Endothelial cell of umbilical vein (primary cell): ENCODE data around the gene NAV2. TPM values are rescaled to one million over a fixed set of nuclear protein-coding genes. Genes with fewer than 3 reads are reported as not detected.
A peak's percentile ranks its signal among the peaks of the same experiment; 100 is the strongest.

ENCODE experiments used
- BruUV-seq: library from RNA; stranded (reverse); fragments of 400-500 nt; replicated peaks from 2 replicates; lab custom pipeline; 2021; lab: Mats Ljungman, UMichigan
- CTCF ChIA-PET: fragments of 300-600, 350-600 bp; sonication (Branson Sonifier 250); formaldehyde crosslinking; loops from one replicate; lab custom pipeline; 2021; ENCODE audit warnings: antibody characterized with exemption, inconsistent platforms; lab: Charles Lee
- POLR2A ChIA-PET: fragments of 300-600, 350-600 bp; sonication (Branson Sonifier 250); formaldehyde crosslinking; loops from one replicate; lab custom pipeline; 2021; ENCODE audit warnings: antibody characterized with exemption, inconsistent platforms; lab: Charles Lee
- DNase-seq: peaks from one replicate; pipeline ENCODE4 v3.0.0-alpha.2; 2011; ENCODE audit warnings: low read depth, low spot score
- FAIRE-seq: peaks from 2 replicates; lab custom pipeline; 2011; peaks lifted over from hg19 to GRCh38; lab: Jason Lieb, UNC
- H2AFZ ChIP-seq: 2 replicates; pipeline ENCODE4 v1.6.0; 2012; ENCODE audit warnings: low read depth, low read length, control low read depth, inconsistent platforms
- H3K27ac ChIP-seq: 2 replicates; pipeline ENCODE4 v1.5.1; 2011; ENCODE audit warnings: low read depth, mild to moderate bottlenecking, control low read depth, low read length, moderate library complexity; ENCODE audit not compliant: insufficient read depth
- H3K27me3 ChIP-seq, 2 experiments: 2 replicates each; pipeline versions ENCODE4 v1.6.0 to v1.6.1; 2011; ENCODE audit warnings: low read length in 2 of 2, mixed read lengths in 1 of 2; ENCODE audit not compliant: control insufficient read depth in 2 of 2, insufficient read depth in 2 of 2
- H3K36me3 ChIP-seq, 2 experiments: 2 replicates in 1 of 2; 3 replicates in 1 of 2; pipeline ENCODE4 v1.5.1; 2011; ENCODE audit warnings: low read length in 2 of 2, mild to moderate bottlenecking in 1 of 2, moderate library complexity in 1 of 2; ENCODE audit not compliant: control insufficient read depth in 2 of 2, insufficient read depth in 2 of 2; ENCODE audit errors: extremely low read depth in 1 of 2
- H3K4me1 ChIP-seq: 3 replicates; pipeline ENCODE4 v1.5.1; 2011; ENCODE audit warnings: mild to moderate bottlenecking, low read length; ENCODE audit not compliant: control insufficient read depth, insufficient read depth; ENCODE audit errors: extremely low read depth
- H3K4me2 ChIP-seq: 2 replicates; pipeline ENCODE4 v1.6.1; 2011; ENCODE audit warnings: low read length, control low read depth, mixed read lengths; ENCODE audit not compliant: insufficient read depth
- H3K4me3 ChIP-seq, 3 experiments: fragments of 200-600 bp in 1 of 3; sonication (generic), shearing (Covaris generic) in 1 of 3; replicated peaks in 1 of 3; 2 replicates each; pipeline ENCODE4 v1.5.1; 2011 to 2016; ENCODE audit warnings: control low read depth in 3 of 3, low read length in 3 of 3, mild to moderate bottlenecking in 2 of 3, inconsistent platforms in 1 of 3, low read depth in 1 of 3, moderate library complexity in 1 of 3; ENCODE audit not compliant: insufficient read depth in 1 of 3
- H3K79me2 ChIP-seq: 2 replicates; pipeline ENCODE4 v1.6.0; 2012; ENCODE audit warnings: low read length, inconsistent platforms; ENCODE audit not compliant: control insufficient read depth, insufficient read depth
- H3K9ac ChIP-seq: replicated peaks from 2 replicates; pipeline ENCODE3; 2011; ENCODE audit warnings: low read length, control low read depth; ENCODE audit not compliant: insufficient read depth; ENCODE audit errors: extremely low read depth
- H3K9me1 ChIP-seq: replicated peaks from 3 replicates; pipeline ENCODE4 v1.6.0; 2011; ENCODE audit warnings: mild to moderate bottlenecking, low read length; ENCODE audit not compliant: control insufficient read depth, insufficient read depth; ENCODE audit errors: extremely low read depth
- H3K9me3 ChIP-seq: replicated peaks from 2 replicates; pipeline ENCODE4 v1.5.1; 2012; ENCODE audit warnings: low read length, inconsistent platforms; ENCODE audit not compliant: control insufficient read depth, insufficient read depth
- H4K20me1 ChIP-seq: replicated peaks from 2 replicates; pipeline ENCODE3; 2011; ENCODE audit warnings: mild to moderate bottlenecking, low read length; ENCODE audit not compliant: control insufficient read depth, insufficient read depth; ENCODE audit errors: extremely low read depth
- EZH2 ChIP-seq: IDR thresholded peaks from 2 replicates; pipeline ENCODE4 v1.6.1; 2012; ENCODE audit warnings: borderline replicate concordance, low read depth, mild to moderate bottlenecking, moderate library complexity, low read length, inconsistent platforms; ENCODE audit not compliant: severe bottlenecking
- FOS ChIP-seq: IDR thresholded peaks from 2 replicates; pipeline ENCODE4 v1.6.1; 2011; ENCODE audit warnings: mild to moderate bottlenecking, low read length, moderate library complexity, borderline replicate concordance; ENCODE audit not compliant: insufficient read depth
- GATA2 ChIP-seq: IDR thresholded peaks from 2 replicates; pipeline ENCODE4 v1.7.0; 2011; ENCODE audit warnings: low read depth, mild to moderate bottlenecking, moderate library complexity, mixed read lengths, low read length; ENCODE audit not compliant: insufficient read length, insufficient read depth
- JUN ChIP-seq: IDR thresholded peaks from 2 replicates; pipeline ENCODE4 v1.6.1; 2011; ENCODE audit warnings: borderline replicate concordance, low read depth; ENCODE audit not compliant: insufficient read length, insufficient read depth
- MYC ChIP-seq: IDR thresholded peaks from one replicate; pipeline ENCODE4 v1.6.1; 2011; ENCODE audit warnings: mild to moderate bottlenecking, low read depth, low read length
- POLR2A ChIP-seq: IDR thresholded peaks from 2 replicates; pipeline ENCODE4 v1.6.1; 2012; ENCODE audit warnings: low read depth, mild to moderate bottlenecking, control low read depth, low read length
- POLR2AphosphoS5 ChIP-seq: IDR thresholded peaks from 2 replicates; pipeline ENCODE4 v1.6.1; 2012; ENCODE audit warnings: low read depth, mild to moderate bottlenecking, control low read depth, low read length, moderate library complexity; ENCODE audit not compliant: insufficient read depth
- dilution Hi-C: fragments of 300-500 bp; cut with MboI; formaldehyde crosslinking; loops from one replicate; pipeline ENCODE4 v1.15.0; 2019; ENCODE audit warnings: low sequenced_read_pairs; ENCODE audit not compliant: extremely low pct_ligation_motif_present
- intact Hi-C: fragments of 100-400 bp; cut with micrococcal nuclease; formaldehyde crosslinking; loops from one replicate; pipeline ENCODE4 v1.10.0; 2022
- polyA plus RNA-seq, 4 experiments: library from polyadenylated mRNA; depleted of rRNA in 3 of 4; stranded (reverse) in 3 of 4; unstranded in 1 of 4; fragments of >200 nt; gene quantifications; 2 replicates each; pipeline versions ENCODE4 v1.2.1 to v1.2.3, GENCODE V29; 2011 to 2012; ENCODE audit warnings: missing spikeins in 1 of 4
- total RNA-seq: library from RNA; stranded (reverse); gene quantifications from 2 replicates; pipeline ENCODE4 v1.2.3, GENCODE V29; 2021
- TF ChIP-seq, protein P1 (sequence below), 2 donors: IDR thresholded peaks; 1 replicate in 1 of 2; 2 replicates in 1 of 2; pipeline ENCODE4 v1.5.1; 2011; ENCODE audit warnings: low read length in 2 of 2, mild to moderate bottlenecking in 2 of 2, moderate library complexity in 2 of 2, control low read depth in 1 of 2, inconsistent platforms in 1 of 2, low read depth in 1 of 2; ENCODE audit not compliant: insufficient read depth in 1 of 2; ENCODE audit errors: extremely low read depth in 1 of 2
- TF ChIP-seq, protein P2 (sequence below): IDR thresholded peaks from 2 replicates; pipeline ENCODE4 v1.6.1; 2011; ENCODE audit not compliant: insufficient read depth, insufficient read length

NAV2 gene
- total and polyA plus RNA-seq, 2 donors (not counting 3 experiments of a cell fraction or from before 2014, with no cell fraction given) = 10.9 to 68.0 TPM

DNA sequence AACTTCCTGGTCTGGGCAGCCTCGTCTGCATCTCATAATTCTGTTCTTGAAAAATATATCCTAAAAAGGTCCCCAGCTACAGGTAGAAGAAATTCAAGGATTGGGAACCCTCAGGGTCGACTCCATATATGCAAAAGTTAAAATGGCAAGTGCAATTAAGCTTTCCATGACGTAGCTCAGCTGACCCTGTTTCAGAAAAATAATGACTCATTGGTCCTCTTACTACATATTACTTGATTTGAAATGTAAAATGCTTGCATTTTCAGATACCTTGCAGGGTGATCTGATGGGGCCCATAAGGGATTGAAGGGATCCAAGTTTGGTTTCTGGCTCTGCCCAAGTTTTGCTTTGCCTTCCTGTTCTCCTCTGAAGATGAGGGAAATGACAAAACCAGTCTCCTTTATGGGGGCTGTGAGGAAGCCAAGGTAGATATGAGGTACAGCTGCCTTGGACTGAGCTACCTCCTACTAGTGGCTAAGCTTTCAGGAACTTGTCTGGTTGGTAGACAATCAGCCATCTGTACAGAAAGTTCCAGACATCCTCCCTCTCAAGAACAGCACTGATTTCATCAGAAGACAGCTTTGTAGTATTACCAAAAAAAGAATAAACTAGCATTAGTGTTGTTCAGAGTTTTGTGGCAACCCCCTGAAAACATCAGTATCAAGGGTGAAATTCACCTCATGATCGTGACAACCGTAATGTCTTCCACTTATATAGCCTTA lies 270.3 kb downstream of the NAV2 start:
- dilution Hi-C loops = no loop called here
- Histone ChIP-seq H3K27ac (no peak overlapping the region), H4K20me1 (no peaks in the 10 kb centered on the region), H3K4me1 (peaks cover 38% of the 10 kb centered on the region), H3K9me1 (no peaks in the 10 kb centered on the region), H3K4me3 (no peak overlapping the region), H3K9me3 (no peaks in the 10 kb centered on the region), H3K27me3 (no peaks in the 10 kb centered on the region), H3K36me3 (peaks cover 0 to 3% of the 10 kb centered on the region in 2 experiments), H2AFZ (no peak overlapping the region), H3K9ac (no peak overlapping the region), H3K79me2 (peaks cover 19% of the 10 kb centered on the region), H3K4me2 (no peak overlapping the region)
- TF ChIP-seq MYC (no peak), EZH2 (no peak), FOS (no peak)
- ChIA-PET POLR2A (no interaction called here), CTCF (interaction anchor here (0.7 to 2.0 kb wide), 5 partner anchors 8 to 29 kb away, joined by 3 to 6 read pairs (median 3); no protein-coding TSS in a partner anchor)
- no TSS peak for BruUV-seq
- intact Hi-C loops = no loop called here
- FAIRE-seq (no peak), DNase-seq (peak; percentile 44)

DNA sequence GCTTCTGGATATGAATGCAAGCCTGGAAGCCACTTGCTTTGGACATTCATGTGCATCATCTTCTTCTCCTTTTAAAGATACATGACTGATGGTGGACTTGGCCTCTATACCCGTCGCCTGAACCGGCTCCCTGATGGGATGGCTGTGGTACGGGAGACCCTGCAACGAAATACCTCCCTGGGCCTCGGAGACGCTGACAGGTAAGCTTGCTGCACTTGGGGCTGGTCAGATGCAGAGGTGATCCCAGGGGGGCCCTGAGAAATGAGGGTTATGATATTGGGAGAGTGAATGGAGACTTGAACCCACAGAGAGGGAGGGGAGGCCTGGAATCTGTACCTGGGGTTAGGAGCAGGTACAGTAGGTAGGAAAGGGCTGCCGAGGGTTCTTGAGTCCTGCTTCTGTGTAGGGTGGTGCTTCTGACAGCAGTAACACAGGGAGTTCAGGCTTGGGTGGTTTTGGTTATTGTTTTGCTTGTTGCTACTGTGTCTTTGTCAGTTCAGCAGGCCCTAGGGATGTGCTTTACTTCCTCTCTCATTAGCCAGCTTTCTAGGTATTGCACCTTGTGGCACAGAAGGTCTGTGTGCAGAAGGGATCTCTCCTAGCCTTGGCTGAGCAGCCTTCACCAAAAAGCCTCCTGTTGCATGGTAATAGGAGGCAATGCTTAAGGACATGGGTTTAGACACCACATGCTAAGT lies 271.6 kb downstream of the NAV2 start:
- no TSS peak for BruUV-seq
- Histone ChIP-seq H3K36me3 (peaks cover 0 to 3% of the 10 kb centered on the region in 2 experiments), H3K4me1 (peaks cover 26% of the 10 kb centered on the region), H3K9me3 (no peaks in the 10 kb centered on the region), H3K27me3 (no peaks in the 10 kb centered on the region), H4K20me1 (no peaks in the 10 kb centered on the region), H3K27ac (no peak overlapping the region), H3K9me1 (no peaks in the 10 kb centered on the region), H3K79me2 (peaks cover 18% of the 10 kb centered on the region), H3K9ac (no peak overlapping the region), H3K4me2 (no peak overlapping the region), H3K4me3 (no peak overlapping the region), H2AFZ (no peak overlapping the region)
- no peak for FAIRE-seq
- DNase-seq = no peak
- POLR2A ChIA-PET = no interaction called here
- intact Hi-C loops = no loop called here
- dilution Hi-C loops = no loop called here
- TF ChIP-seq, protein P1, sequence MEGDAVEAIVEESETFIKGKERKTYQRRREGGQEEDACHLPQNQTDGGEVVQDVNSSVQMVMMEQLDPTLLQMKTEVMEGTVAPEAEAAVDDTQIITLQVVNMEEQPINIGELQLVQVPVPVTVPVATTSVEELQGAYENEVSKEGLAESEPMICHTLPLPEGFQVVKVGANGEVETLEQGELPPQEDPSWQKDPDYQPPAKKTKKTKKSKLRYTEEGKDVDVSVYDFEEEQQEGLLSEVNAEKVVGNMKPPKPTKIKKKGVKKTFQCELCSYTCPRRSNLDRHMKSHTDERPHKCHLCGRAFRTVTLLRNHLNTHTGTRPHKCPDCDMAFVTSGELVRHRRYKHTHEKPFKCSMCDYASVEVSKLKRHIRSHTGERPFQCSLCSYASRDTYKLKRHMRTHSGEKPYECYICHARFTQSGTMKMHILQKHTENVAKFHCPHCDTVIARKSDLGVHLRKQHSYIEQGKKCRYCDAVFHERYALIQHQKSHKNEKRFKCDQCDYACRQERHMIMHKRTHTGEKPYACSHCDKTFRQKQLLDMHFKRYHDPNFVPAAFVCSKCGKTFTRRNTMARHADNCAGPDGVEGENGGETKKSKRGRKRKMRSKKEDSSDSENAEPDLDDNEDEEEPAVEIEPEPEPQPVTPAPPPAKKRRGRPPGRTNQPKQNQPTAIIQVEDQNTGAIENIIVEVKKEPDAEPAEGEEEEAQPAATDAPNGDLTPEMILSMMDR (IDR thresholded peaks at IDR 0.05; ENCODE audit: extremely low read depth in 1 of 2, insufficient read depth in 1 of 2, low read depth in 1 of 2, low read length in 2 of 2) = no peak
- no peak for TF ChIP-seq MYC
- no peak for TF ChIP-seq JUN
- TF ChIP-seq POLR2AphosphoS5 = no peak
- TF ChIP-seq FOS = no peak
- TF ChIP-seq EZH2 = no peak
- TF ChIP-seq POLR2A = no peak
- no peak for TF ChIP-seq GATA2
- TF ChIP-seq, protein P2, sequence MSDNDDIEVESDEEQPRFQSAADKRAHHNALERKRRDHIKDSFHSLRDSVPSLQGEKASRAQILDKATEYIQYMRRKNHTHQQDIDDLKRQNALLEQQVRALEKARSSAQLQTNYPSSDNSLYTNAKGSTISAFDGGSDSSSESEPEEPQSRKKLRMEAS = no peak
- CTCF ChIA-PET = interaction anchor here (1.1 to 1.5 kb wide), 2 partner anchors 20 to 31 kb away, joined by 3 to 6 read pairs; no protein-coding TSS in a partner anchor
